HG03025 (cell line): Measurements from ENCODE around the gene MAP4K3.
"Not testable (repeated sequence)": the region's sequence is repeated elsewhere in the genome, so short reads cannot be mapped to it uniquely, and the experiment has no call there.

Source experiments
- ATAC-seq: cut with Tn5 transposase; IDR thresholded peaks from one replicate; pipeline ENCODE4 v1.9.1; 2021; ENCODE audit warnings: mild to moderate bottlenecking, moderate library complexity; ENCODE audit not compliant: unreplicated experiment, low FRiP score

Gene MAP4K3

GRCh38 chr2:39411181-39411944 lies 25.7 kb downstream of the MAP4K3 start:
- ATAC-seq: no peak

- no peak for ATAC-seq
These were observed 27.2 kb downstream of the MAP4K3 start for GRCh38 chr2:39409697-39410389.

GRCh38 chr2:39408351-39409136 lies 28.5 kb downstream of the MAP4K3 start:
- ATAC-seq: peak; percentile 58

GRCh38 chr2:39407516-39408296 lies 29.4 kb downstream of the MAP4K3 start:
- no peak for ATAC-seq

GRCh38 chr2:39405364-39405763 lies 31.7 kb downstream of the MAP4K3 start:
- ATAC-seq: no peak

GRCh38 chr2:39403311-39403710 lies 33.8 kb downstream of the MAP4K3 start:
- ATAC-seq: peak; percentile 49

GRCh38 chr2:39401319-39401718 lies 35.8 kb downstream of the MAP4K3 start:
- ATAC-seq: no peak

- ATAC-seq: no peak
These were observed 37.5 kb downstream of the MAP4K3 start for GRCh38 chr2:39399570-39399969.

GRCh38 chr2:39395313-39395712 lies 41.8 kb downstream of the MAP4K3 start:
- ATAC-seq: no peak

GRCh38 chr2:39394516-39394961 lies 42.5 kb downstream of the MAP4K3 start:
- ATAC-seq: no peak

GRCh38 chr2:39392672-39393071 lies 44.4 kb downstream of the MAP4K3 start:
- no peak for ATAC-seq

- ATAC-seq: no peak
These were observed 46.9 kb downstream of the MAP4K3 start for GRCh38 chr2:39390216-39390615.

- no peak for ATAC-seq
These were observed 51.0 kb downstream of the MAP4K3 start for GRCh38 chr2:39386064-39386463.

GRCh38 chr2:39385172-39385571 lies 51.9 kb downstream of the MAP4K3 start:
- ATAC-seq: no peak

- not testable (repeated sequence) for ATAC-seq
These were observed 53.0 kb downstream of the MAP4K3 start for GRCh38 chr2:39384071-39384470.

- no peak for ATAC-seq
These were observed 53.9 kb downstream of the MAP4K3 start for GRCh38 chr2:39383146-39383545.

- no peak for ATAC-seq
These were observed 55.4 kb downstream of the MAP4K3 start for GRCh38 chr2:39381653-39382052.

GRCh38 chr2:39380525-39381150 lies 56.4 kb downstream of the MAP4K3 start:
- no peak for ATAC-seq

GRCh38 chr2:39379643-39380524 lies 57.2 kb downstream of the MAP4K3 start:
- no peak for ATAC-seq
